HepG2 (cell line): ENCODE measurements around the gene ADGRL1. TPM values are rescaled to one million over a fixed set of nuclear protein-coding genes. Genes with fewer than 3 reads are reported as not detected.

ENCODE experiments used
- ATAC-seq: fragments of 200-7000 bp; cut with Tn5 transposase; 3 replicates; pipeline ENCODE4 v1.9.1; 2020; ENCODE audit warnings: mild to moderate bottlenecking, moderate library complexity
- BruUV-seq: library from RNA; stranded (reverse); fragments of 400-500 nt; replicated peaks from 2 replicates; lab custom pipeline; 2021; lab: Mats Ljungman, UMichigan
- CTCF ChIA-PET: fragments of 300-600 bp; formaldehyde crosslinking; extraction: SDS; loops from one replicate; lab custom pipeline; 2021; ENCODE audit warnings: low total read pairs, inconsistent platforms, low intra/inter-chr PET ratio; lab: Yijun Ruan, JAX
- POLR2A ChIA-PET: fragments of 350-600 bp; sonication (Branson Sonifier 250); formaldehyde crosslinking; loops from one replicate; lab custom pipeline; 2020; ENCODE audit warnings: antibody characterized with exemption, inconsistent platforms; lab: Yijun Ruan, JAX
- DNase-seq: peaks from one replicate; pipeline ENCODE4 v3.0.0-alpha.2; 2015; ENCODE audit warnings: low spot score
- FAIRE-seq: peaks from 3 replicates; lab custom pipeline; 2011; peaks lifted over from hg19 to GRCh38; lab: Jason Lieb, UNC
- H2AFZ ChIP-seq: one replicate; pipeline ENCODE4 v1.6.1; 2011; ENCODE audit warnings: low read length, inconsistent platforms
- H3K27ac ChIP-seq: fragments of 300-600 bp; 3 replicates; pipeline ENCODE4 v1.8.0; 2011; ENCODE audit warnings: mixed run types, mild to moderate bottlenecking, mixed read lengths, low read length, inconsistent platforms; ENCODE audit not compliant: insufficient read depth; ENCODE audit errors: extremely low read length
- H3K27me3 ChIP-seq, 2 experiments: fragments of 200-600 bp in 1 of 2; 2 replicates in 1 of 2; 3 replicates in 1 of 2; pipeline versions ENCODE4 v1.6.0 to v1.8.0; 2011; ENCODE audit warnings: low read length in 2 of 2, mild to moderate bottlenecking in 2 of 2, moderate library complexity in 2 of 2, inconsistent platforms in 1 of 2; ENCODE audit not compliant: insufficient read depth in 2 of 2, control insufficient read depth in 1 of 2
- H3K36me3 ChIP-seq, 2 experiments: fragments of 200-600 bp in 1 of 2; replicated peaks in 1 of 2; 2 replicates in 1 of 2; 3 replicates in 1 of 2; pipeline versions ENCODE4 v1.5.1 to v1.8.0; 2011; ENCODE audit warnings: low read length in 2 of 2, inconsistent platforms in 1 of 2; ENCODE audit not compliant: insufficient read depth in 2 of 2, control insufficient read depth in 1 of 2
- H3K4me1 ChIP-seq: 2 replicates; pipeline ENCODE4 v1.5.1; 2012; ENCODE audit warnings: low read length, inconsistent platforms; ENCODE audit not compliant: insufficient read depth
- H3K4me2 ChIP-seq: 2 replicates; pipeline ENCODE4 v1.6.0; 2011; ENCODE audit warnings: low read depth, low read length, inconsistent platforms
- H3K4me3 ChIP-seq, 3 experiments: fragments of 200-600 bp in 1 of 3; sonication (generic), shearing (Covaris generic) in 1 of 3; replicated peaks in 1 of 3; 2 replicates each; pipeline ENCODE4 v1.5.1; 2011 to 2016; ENCODE audit warnings: low read length in 3 of 3, inconsistent platforms in 2 of 3, low read depth in 2 of 3, mild to moderate bottlenecking in 2 of 3, control low read depth in 1 of 3, mixed read lengths in 1 of 3; ENCODE audit not compliant: insufficient read depth in 1 of 3
- H3K79me2 ChIP-seq: one replicate; pipeline ENCODE4 v1.6.1; 2011; ENCODE audit warnings: low read length, inconsistent platforms; ENCODE audit not compliant: insufficient read depth
- H3K9ac ChIP-seq: 2 replicates; pipeline ENCODE4 v1.6.0; 2011; ENCODE audit warnings: mild to moderate bottlenecking, low read depth, low read length, inconsistent platforms; ENCODE audit not compliant: insufficient read depth
- H3K9me3 ChIP-seq: 2 replicates; pipeline ENCODE4 v1.5.1; 2012; ENCODE audit warnings: mild to moderate bottlenecking, low read length
- H4K20me1 ChIP-seq: 2 replicates; pipeline ENCODE4 v1.6.0; 2011; ENCODE audit warnings: inconsistent platforms, mild to moderate bottlenecking, low read length, moderate library complexity; ENCODE audit not compliant: insufficient read depth
- AGO2 ChIP-seq: fragments of 200-400 bp; formaldehyde crosslinking; optimal IDR thresholded peaks from 2 replicates; pipeline ENCODE3; 2017; ENCODE audit warnings: mild to moderate bottlenecking, low read depth, low read length, moderate library complexity
- EHMT2 ChIP-seq: fragments of 200-600 bp; sonication (generic); IDR thresholded peaks from 2 replicates; pipeline ENCODE4 v1.7.0; 2017; ENCODE audit warnings: antibody characterized with exemption, low read depth, low read length, borderline replicate concordance
- MAFK ChIP-seq, 2 experiments: IDR thresholded peaks in 1 of 2; conservative IDR thresholded peaks in 1 of 2; 2 replicates each; pipeline ENCODE4 v1.6.1; 2011; ENCODE audit warnings: improper control_type of control experiment in 2 of 2, low read length in 2 of 2
- ZNF10 ChIP-seq: sonication (generic); formaldehyde crosslinking; IDR thresholded peaks from 2 replicates; pipeline ENCODE4 v1.4.0; 2020; ENCODE audit warnings: mild to moderate bottlenecking, low read depth, missing genetic modification reagents, borderline replicate concordance
- ZNF18 ChIP-seq: sonication (generic); formaldehyde crosslinking; IDR thresholded peaks from 2 replicates; pipeline ENCODE4 v1.8.0; 2022; ENCODE audit warnings: mild to moderate bottlenecking, missing genetic modification reagents; ENCODE audit not compliant: insufficient replicate concordance
- ZNF234 ChIP-seq: sonication (generic); formaldehyde crosslinking; conservative IDR thresholded peaks from 2 replicates; pipeline ENCODE4 v1.5.1; 2020; ENCODE audit warnings: mild to moderate bottlenecking, missing genetic modification reagents
- ZNF44 ChIP-seq: sonication (generic); formaldehyde crosslinking; IDR thresholded peaks from 2 replicates; pipeline ENCODE4 v1.5.1; 2020; ENCODE audit warnings: mild to moderate bottlenecking, missing genetic modification reagents
- ZNF644 ChIP-seq: IDR thresholded peaks from 2 replicates; pipeline ENCODE4 v1.6.1; 2016; ENCODE audit warnings: low read depth
- WGBS: methylation state at CpG from one replicate; pipeline ENCODE4 v1.1.6; 2017; ENCODE audit warnings: low lambda C conversion rate; 5-methylcytosine and 5-hydroxymethylcytosine counted together
- in situ Hi-C: cut with HindIII; loops from 2 replicates; pipeline ENCODE4 v1.10.0; 2017; ENCODE audit warnings: low pct_unique_long_range_greater_than_20kb; ENCODE audit not compliant: extremely low pct_ligation_motif_present
- intact Hi-C: fragments of 100-400 bp; cut with micrococcal nuclease; formaldehyde crosslinking; loops from one replicate; pipeline ENCODE4 v1.10.0; 2022; ENCODE audit not compliant: unreplicated experiment
- polyA plus RNA-seq, 8 experiments: library from polyadenylated mRNA; depleted of rRNA in 3 of 8; stranded (reverse) in 7 of 8; unstranded in 1 of 8; fragments of >200 nt; fragmentation: Illumina TruSeq in 4 of 8; extraction: Trizol in 4 of 8; gene quantifications; 2 replicates each; pipeline versions ENCODE4 v1.2.1 to v1.2.3, GENCODE V29; 2011 to 2016; ENCODE audit warnings: low read depth in 4 of 8, missing spikeins in 1 of 8, mixed read lengths in 1 of 8; ENCODE audit not compliant: insufficient read depth in 1 of 8
- total RNA-seq, 5 experiments: library from RNA; depleted of rRNA; stranded (reverse); fragments of >200 nt; fragmentation: Illumina TruSeq; extraction: Trizol; gene quantifications; 2 replicates each; pipeline ENCODE4 v1.2.3, GENCODE V29; 2016; ENCODE audit warnings: low read depth in 1 of 5

The ADGRL1 gene
- total and polyA plus RNA-seq, 2 of the 13 experiments (the other 11 are each of a cell fraction or from before 2014, with no cell fraction given), result 0.49 to 1.7 TPM

DNA sequence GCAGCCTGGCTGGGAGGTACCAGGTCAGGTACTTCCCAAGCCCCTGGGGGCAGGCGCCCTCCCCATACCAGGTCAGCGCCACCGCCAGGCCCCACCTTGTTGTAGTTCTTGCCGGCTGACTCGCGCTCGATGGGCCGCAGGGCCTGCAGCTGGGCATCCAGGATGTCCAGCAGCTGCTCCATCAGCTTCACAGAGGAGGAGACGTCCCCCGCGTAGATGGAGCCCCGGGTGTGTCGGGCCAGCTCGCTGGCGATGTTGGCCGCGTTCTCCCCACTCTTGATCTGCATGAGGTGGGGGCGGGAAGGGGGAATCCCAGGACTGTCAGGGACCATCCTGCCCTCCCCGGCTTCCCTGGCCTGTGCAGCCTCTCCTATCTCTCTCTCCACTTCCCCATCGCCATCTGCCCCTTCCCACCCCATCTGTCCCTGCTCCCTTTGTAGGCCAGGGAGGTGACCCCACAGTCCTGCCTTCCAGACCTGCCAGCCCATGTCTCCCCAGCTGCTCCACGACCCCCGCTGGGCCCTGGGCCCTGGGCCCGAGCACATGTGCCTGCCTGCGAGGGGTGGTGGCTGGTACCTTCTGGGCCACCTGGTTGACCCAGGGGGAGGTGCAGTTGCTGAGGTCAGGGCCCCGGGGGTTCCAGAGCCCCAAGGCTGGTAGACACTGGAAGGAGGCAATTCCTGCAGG is 45.8 kb downstream of the ADGRL1 start:
- ChIA-PET POLR2A (no interaction called here), CTCF (no interaction called here)
- 54% methylated on average over 11 of the region's 25 CpGs for WGBS
- TF ChIP-seq MAFK (conservative IDR thresholded peaks at IDR 0.05 in 1 of 2, IDR thresholded peaks at IDR 0.05 in 1 of 2; ENCODE audit: low read length in 2 of 2) (no peak), ZNF18 (CRISPR knock-in tag) (no peak), ZNF644 (no peak), ZNF44 (CRISPR knock-in tag) (no peak), AGO2 (peak; percentile 55), EHMT2 (no peak), ZNF234 (CRISPR knock-in tag) (no peak), ZNF10 (CRISPR knock-in tag) (no peak)
- Histone ChIP-seq H3K4me2 (no peak overlapping the region), H3K36me3 (no peaks in the 10 kb centered on the region), H3K9ac (no peak overlapping the region), H3K27ac (no peak overlapping the region), H4K20me1 (no peaks in the 10 kb centered on the region), H3K4me1 (no peaks in the 10 kb centered on the region), H2AFZ (no peak overlapping the region), H3K9me3 (no peaks in the 10 kb centered on the region), H3K4me3 (no peak overlapping the region), H3K79me2 (no peaks in the 10 kb centered on the region), H3K27me3 (no peaks in the 10 kb centered on the region; a peak in 1 of 5 replicates)
- ATAC-seq, result no peak
- BruUV-seq, result no TSS peak
- intact Hi-C loops, result no loop called here
- in situ Hi-C loops, result no loop called here
- no peak for DNase-seq
- no peak for FAIRE-seq
